Progenitor cell of endocrine pancreas (in vitro differentiated cells): Measurements from ENCODE around the gene MTIF3. TPM values are rescaled to one million over a fixed set of nuclear protein-coding genes. Genes with fewer than 3 reads are reported as not detected.

ENCODE experiments used
- DNase-seq: peaks from one replicate; pipeline ENCODE4 v3.0.0; 2021; ENCODE audit warnings: low spot score; ENCODE audit not compliant: unreplicated experiment
- H3K27ac Mint-ChIP-seq: 2 replicates; pipeline ENCODE4 v1.8.0; 2021; ENCODE audit warnings: mild to moderate bottlenecking, moderate library complexity, mixed read lengths
- H3K27me3 Mint-ChIP-seq: 2 replicates; pipeline ENCODE4 v1.8.0; 2021; ENCODE audit warnings: mixed read lengths
- H3K36me3 Mint-ChIP-seq: 2 replicates; pipeline ENCODE4 v1.8.0; 2022; ENCODE audit warnings: mixed read lengths; ENCODE audit not compliant: insufficient read depth
- H3K4me1 Mint-ChIP-seq: 2 replicates; pipeline ENCODE4 v1.8.0; 2021; ENCODE audit warnings: low read depth, mixed read lengths
- H3K4me3 Mint-ChIP-seq: 2 replicates; pipeline ENCODE4 v1.8.0; 2021; ENCODE audit warnings: low read depth, mild to moderate bottlenecking, moderate library complexity, mixed read lengths
- H3K9me3 Mint-ChIP-seq: 2 replicates; pipeline ENCODE4 v1.8.0; 2021; ENCODE audit warnings: low read depth, mixed read lengths
- total RNA-seq: library from RNA; stranded (reverse); gene quantifications from 2 replicates; pipeline ENCODE4 v1.2.1, GENCODE V29; 2021
- TF ChIP-seq, protein P1 (sequence below): fragments of 200-600 bp; sonication (generic); IDR thresholded peaks from one replicate; pipeline ENCODE4 v1.5.0; 2021; ENCODE audit warnings: antibody characterized with exemption, mild to moderate bottlenecking; ENCODE audit not compliant: unreplicated experiment

The MTIF3 gene
- total RNA-seq, 1 donor from 2014 or later = 54.4 TPM

DNA sequence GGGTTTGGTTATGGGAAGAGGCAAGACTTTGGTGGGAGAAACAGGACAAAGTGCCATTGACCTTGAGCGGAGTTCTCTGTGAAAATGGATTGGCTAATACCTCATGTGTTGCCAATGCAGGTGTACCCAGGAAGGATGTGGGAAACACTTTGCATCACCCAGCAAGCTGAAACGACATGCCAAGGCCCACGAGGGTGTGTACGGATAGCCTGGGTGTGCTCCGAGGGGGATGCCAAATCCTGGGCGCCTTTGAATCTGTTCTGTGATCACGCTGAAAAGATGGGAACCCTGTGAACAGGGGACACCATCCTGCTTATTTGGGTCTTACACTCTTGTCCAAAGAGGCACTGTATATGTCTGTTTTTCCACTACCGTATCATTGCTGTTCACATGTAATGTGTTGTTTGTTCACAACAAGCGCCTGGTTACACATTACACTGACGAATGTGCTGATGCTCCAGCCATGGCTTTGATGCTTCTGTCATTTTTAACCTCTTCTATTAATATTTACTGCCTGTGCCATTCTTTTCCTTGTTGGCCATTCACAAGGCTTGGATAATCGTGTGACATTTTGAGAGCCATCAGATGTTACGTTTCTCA is 17.7 kb downstream of the MTIF3 start:
- Mint-ChIP-seq H3K36me3 (peaks cover 20% of the 10 kb centered on the region), H3K4me1 (no peaks in the 10 kb centered on the region), H3K27me3 (no peaks in the 10 kb centered on the region), H3K27ac (no peak overlapping the region), H3K4me3 (no peak overlapping the region), H3K9me3 (no peaks in the 10 kb centered on the region)
- no peak for DNase-seq
- TF ChIP-seq, protein P1, sequence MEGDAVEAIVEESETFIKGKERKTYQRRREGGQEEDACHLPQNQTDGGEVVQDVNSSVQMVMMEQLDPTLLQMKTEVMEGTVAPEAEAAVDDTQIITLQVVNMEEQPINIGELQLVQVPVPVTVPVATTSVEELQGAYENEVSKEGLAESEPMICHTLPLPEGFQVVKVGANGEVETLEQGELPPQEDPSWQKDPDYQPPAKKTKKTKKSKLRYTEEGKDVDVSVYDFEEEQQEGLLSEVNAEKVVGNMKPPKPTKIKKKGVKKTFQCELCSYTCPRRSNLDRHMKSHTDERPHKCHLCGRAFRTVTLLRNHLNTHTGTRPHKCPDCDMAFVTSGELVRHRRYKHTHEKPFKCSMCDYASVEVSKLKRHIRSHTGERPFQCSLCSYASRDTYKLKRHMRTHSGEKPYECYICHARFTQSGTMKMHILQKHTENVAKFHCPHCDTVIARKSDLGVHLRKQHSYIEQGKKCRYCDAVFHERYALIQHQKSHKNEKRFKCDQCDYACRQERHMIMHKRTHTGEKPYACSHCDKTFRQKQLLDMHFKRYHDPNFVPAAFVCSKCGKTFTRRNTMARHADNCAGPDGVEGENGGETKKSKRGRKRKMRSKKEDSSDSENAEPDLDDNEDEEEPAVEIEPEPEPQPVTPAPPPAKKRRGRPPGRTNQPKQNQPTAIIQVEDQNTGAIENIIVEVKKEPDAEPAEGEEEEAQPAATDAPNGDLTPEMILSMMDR = no peak

DNA sequence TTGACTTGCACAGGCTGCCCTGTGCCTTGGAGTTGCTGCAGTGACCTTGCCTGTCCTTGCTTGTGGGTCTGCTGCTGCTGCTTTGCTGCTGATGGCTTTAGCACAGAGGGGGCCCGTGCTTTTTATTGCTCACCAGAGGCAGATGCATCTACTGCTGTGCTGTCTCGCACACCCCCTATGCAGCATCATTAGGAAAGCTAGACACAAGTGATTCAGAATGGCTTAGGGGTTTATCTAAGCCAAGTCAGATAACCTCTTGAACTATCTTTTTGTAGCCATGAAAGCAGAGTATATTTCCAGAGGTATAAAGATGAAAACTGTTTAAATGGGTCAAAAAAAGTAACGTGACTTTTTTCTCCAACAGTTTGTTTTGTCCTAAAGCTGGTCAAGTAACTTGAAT is 18.2 kb downstream of the MTIF3 start:
- H3K9me3 Mint-ChIP-seq = no peaks in the 10 kb centered on the region

DNA sequence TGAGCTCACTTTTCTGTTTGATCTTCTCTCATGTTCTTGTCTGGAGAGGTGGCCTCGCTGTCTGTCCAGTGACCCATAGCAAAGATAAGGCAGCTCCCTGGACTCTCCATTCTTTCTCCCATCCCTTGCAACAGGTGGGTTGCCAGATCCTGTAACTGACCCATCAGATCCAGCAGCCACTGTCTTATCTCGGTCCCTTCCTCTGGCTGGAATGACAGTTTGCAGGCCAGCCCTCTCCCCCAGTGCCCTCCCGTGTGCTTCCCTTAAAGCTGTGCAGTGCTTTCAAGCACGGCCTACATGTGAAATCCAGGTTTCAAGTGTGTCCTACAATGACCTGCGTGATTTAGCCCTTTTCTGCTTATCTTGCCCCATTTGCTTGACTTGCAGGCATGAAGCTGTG is 22.2 kb downstream of the MTIF3 start:
- Mint-ChIP-seq H3K4me3 (no peak overlapping the region), H3K36me3 (peaks cover 16% of the 10 kb centered on the region), H3K4me1 (peaks cover 21% of the 10 kb centered on the region), H3K27ac (no peak overlapping the region), H3K27me3 (peaks cover under 1% of the 10 kb centered on the region), H3K9me3 (no peaks in the 10 kb centered on the region)
- no peak for DNase-seq
- TF ChIP-seq, protein P1 = no peak

More for the DNA sequence above, 18.2 kb downstream of the MTIF3 start:
- H3K27ac Mint-ChIP-seq = no peak overlapping the region
- no peak overlapping the region for H3K4me3 Mint-ChIP-seq
- no peaks in the 10 kb centered on the region for H3K4me1 Mint-ChIP-seq
- DNase-seq = no peak
- H3K27me3 Mint-ChIP-seq = no peaks in the 10 kb centered on the region
- H3K36me3 Mint-ChIP-seq = peaks cover 20% of the 10 kb centered on the region
- TF ChIP-seq, protein P1 = no peak

DNA sequence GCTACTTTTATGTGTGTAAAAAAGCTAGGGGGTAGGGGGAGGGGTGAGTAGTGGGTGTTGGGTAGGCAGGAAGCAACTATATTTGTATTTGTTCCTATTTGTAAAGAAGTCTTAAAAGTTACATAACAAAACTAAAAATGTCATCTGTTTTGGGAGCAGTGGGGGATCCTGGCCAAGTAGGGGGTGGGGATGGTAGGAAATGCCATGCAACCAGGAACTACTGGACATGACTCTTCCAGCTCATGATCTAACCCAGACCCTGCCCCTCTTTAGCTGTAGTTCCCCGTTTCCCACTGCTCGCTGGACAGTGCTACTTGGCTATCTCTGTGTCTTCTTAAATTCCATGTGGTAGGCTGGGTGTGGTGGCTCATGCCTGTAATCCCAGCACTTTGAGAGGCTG is 22.7 kb downstream of the MTIF3 start:
- no peak overlapping the region for H3K4me3 Mint-ChIP-seq
- H3K9me3 Mint-ChIP-seq = no peaks in the 10 kb centered on the region
- H3K4me1 Mint-ChIP-seq = peaks cover 21% of the 10 kb centered on the region
- no peak for DNase-seq
- H3K36me3 Mint-ChIP-seq = peaks cover 16% of the 10 kb centered on the region
- no peak overlapping the region for H3K27ac Mint-ChIP-seq
- H3K27me3 Mint-ChIP-seq = peaks cover 3% of the 10 kb centered on the region
- TF ChIP-seq, protein P1 = no peak

DNA sequence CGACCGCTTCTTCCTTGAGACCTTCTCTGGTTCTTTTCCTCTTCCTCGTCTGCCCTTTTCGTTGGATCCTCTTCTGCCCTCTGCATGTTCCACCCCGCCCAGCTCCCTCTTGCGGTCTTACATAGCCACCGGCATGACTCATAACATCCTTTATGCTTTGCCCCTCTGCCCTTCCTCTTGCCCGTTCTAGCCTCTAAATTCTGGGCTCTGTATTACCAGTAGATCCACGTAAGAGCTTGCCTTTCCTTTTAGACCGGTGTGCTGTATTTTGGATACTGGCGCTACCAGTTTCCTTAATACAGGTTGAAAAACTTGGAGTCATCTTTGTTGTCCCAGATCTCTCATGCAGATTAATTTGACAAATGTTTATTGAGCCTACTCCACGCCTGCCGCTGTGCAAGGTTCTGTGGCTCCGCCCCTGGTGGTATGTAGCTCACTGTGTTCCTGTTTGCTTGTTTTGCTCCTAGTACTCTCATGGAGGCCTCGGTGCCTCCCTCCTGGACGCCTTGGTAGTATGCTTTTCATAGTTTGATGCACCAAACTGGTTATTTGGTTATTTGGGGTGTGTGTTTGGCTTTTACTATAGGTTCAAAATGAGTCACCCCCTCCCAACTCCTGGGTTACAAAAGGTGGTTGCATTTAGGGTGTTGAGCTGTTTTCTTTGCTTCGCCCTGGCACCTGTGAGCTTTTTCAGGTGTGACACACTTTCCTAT is 24.3 kb downstream of the MTIF3 start:
- TF ChIP-seq, protein P1 = peak; percentile 53
- peaks cover 13% of the 10 kb centered on the region for H3K36me3 Mint-ChIP-seq
- no peak for DNase-seq
- H3K9me3 Mint-ChIP-seq = no peaks in the 10 kb centered on the region
- peak overlapping the region; percentile 76 for H3K27ac Mint-ChIP-seq
- peaks cover 3% of the 10 kb centered on the region for H3K27me3 Mint-ChIP-seq
- H3K4me1 Mint-ChIP-seq = peaks cover 21% of the 10 kb centered on the region
- H3K4me3 Mint-ChIP-seq = peak overlapping the region; percentile 77
